ENCODE results near the gene IQGAP2.
"Not testable (repeated sequence)": the region's sequence is repeated elsewhere in the genome, so short reads cannot be mapped to it uniquely, and the experiment has no call there.

The IQGAP2 gene

DNA sequence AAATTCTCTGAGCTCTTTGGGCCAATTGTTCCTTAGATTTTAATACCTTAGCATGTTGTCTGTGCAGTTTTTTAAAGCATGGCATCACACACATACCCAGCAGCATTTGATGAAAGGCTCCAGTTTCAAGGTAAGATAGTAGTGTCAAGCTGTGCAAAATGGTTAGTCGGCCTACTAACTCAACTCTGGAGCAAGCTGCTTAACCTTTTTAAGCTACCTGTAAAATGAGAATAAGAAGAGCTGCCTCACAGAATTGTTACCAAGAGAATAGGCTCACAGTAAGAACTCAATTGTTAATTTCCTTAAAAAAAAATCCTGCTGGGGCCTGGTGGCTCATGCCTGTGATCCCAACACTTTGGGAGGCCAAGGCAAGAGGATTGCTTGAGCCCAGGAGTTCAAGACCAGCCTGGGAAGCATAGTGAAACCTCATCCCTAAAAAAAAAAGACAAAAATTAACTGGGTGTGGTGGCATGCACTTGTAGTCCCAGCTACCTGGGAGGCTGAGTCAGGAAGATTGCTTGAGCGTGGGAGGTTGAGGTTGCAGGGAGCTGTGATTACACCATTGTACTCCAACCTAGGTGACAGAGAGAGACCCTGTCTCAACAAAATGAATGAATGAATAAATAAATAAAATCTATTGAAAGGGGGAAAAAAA, 96.5 kb downstream of the IQGAP2 start:
- DNase-seq (ENCODE audit: low read depth in 2 of 2) = no peak

DNA sequence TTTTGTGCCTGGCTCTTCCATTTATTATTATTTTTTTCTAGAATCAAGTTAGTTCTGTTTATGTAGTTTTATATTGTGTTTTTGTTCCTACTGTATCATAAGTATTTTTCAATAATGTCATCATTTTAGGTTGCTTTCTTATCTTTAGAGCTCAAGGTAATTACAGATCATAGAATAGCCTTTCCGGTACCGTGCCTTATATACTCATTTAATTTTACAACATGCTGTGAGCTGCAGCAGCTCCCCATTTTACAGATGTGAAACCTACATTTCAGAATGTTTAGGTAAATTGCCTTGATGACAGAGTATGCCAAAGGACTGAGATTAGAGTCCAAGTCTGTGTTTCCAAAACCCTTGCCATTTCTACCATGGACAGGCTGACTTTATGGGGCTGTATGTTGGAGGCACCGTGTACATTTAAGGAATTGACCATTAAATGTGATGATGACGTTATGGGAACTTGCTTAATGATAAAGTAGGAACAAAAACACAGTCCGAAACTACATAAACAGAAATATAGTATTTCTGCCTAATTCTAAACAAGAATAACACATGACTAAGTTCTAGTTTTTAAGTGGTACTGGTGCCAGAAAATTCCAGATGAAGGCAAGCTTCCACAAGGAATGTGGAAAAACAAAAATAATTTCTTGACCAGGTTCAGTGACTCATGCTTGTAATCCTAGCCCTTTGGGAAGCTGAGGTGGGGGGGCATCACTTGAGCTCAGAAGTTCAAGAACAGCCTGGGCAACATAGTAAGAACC, 97.7 kb downstream of the IQGAP2 start:
- no peak for DNase-seq (ENCODE audit: low read depth in 2 of 2)

DNA sequence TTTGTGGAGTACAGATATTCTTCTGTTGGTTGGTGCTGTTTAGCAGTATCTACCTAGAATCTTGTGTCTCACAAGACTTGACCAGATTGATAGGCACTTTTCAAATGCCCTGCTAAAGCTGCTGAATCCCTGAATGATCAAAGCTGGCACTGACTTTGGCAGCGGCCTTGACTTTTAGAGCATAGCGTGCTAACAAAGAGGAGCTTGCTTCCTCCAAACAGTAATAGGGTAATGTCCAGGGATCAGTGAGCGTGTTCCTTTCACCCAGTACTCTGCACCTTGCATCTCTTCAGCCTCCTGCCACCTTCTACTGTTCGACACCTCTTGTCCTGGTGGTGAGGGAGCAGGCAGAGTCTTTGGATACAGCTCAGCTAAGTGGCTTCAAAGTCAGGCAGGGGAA, 100.8 kb downstream of the IQGAP2 start:
- no peak for DNase-seq (ENCODE audit: low read depth in 2 of 2)

DNA sequence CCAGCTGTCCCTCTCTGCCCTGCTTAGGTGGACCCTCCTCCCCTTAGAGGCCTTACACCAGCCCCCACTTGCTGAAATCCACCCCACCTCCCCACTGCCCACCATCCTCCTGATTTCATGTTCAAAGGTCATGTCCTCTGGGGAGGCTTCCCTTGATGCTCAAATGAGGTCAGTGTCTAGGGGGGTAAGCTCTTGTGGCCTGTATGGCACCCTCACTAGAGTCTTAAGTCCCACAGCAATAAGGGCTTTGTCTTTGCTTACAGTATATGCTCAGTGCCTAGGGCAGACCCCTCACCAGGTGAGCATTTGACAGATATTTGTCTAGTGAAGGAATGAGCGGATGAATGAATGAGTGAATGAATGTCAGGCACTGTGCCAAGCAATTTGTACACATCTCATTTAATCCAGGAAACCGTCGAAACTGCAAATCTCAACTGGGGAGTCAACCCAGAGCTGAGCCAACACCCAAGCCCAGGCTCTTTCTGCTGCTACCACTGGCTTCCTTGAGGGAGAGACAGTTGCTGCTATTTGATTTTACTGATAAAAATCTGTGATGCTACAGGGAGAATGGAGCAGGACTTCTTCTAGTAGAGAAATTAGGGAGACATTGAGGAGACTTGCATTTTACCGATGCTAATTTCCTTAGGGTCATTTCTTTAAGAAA, 101.9 kb downstream of the IQGAP2 start:
- no peak for DNase-seq (ENCODE audit: low read depth in 2 of 2)

DNA sequence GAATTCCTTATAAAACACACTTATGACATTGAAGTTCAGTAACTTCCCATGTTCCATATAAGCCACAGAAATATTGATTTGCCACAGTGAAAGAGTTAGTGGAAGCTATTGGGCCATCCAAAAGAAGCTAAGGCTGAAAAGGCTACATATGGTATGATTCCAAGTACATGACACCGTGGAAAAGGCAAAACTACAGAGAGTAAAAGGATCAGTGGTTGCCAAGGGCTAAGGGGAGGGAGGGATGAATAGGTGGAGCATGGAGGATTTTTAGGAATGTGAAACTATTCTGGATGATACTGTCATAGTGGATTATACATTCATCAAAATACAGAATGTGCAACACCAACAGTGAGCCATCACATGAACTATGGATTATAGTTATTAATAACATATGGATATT, 110.4 kb downstream of the IQGAP2 start:
- DNase-seq (ENCODE audit: low read depth in 2 of 2) = no peak

DNA sequence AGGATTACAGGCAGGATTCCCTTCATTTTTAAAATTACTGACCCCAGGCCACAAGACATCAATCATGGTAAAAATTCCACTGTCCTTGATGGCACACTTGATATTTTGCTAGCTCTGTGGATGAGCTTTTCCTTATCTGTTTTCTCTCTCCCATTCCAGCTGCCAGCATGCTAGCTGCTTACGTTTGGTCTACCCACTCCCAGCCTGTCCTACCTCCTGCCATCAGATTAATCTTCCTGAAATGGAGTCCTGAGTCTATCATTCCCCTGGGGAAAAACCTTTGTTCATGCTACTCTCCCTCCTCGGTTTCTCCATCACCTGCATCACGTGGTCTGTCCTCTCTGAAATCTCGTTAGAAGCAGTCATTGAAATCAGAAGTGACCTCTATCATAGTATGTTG, 111.2 kb downstream of the IQGAP2 start:
- no peak for DNase-seq (ENCODE audit: low read depth in 2 of 2)

DNA sequence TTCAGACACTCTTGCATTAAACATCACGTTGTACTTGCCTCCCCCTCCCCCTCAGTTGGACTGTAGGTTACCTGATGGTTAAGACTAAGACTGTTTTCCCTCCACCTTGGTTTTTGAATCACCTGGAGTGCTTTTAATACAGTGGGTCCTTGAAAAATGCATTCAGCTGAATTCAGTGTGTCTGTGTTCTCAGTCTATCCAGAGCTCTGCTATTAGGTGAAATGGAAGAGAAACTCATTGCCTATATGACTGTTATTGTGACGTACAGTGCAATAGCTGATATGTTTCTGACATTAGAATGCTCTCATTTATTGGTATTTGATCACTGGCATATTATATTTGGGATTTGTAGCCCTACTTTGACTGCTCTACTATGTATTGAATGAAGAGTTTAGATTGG, 111.6 kb downstream of the IQGAP2 start:
- no peak for DNase-seq (ENCODE audit: low read depth in 2 of 2)

DNA sequence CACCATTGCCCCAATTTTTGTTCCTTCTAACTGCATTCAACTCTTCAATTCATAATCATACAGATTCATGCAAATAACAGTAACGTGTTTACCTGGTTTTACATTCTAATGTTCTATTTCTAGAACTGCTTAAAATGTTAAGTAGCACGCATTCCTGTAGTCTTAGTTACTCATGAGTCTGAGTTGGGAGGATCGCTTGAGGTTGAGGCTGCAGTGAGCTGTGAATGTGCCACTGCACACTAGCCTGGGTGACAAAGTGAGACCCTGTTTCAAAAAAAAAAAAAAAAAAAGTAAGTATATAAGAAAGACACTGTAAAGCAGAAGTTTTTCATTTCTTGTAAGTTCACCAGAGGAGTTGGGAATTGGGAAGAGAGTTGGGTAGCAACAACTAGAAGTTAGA, 114.2 kb downstream of the IQGAP2 start:
- no peak for DNase-seq (ENCODE audit: low read depth in 2 of 2)

DNA sequence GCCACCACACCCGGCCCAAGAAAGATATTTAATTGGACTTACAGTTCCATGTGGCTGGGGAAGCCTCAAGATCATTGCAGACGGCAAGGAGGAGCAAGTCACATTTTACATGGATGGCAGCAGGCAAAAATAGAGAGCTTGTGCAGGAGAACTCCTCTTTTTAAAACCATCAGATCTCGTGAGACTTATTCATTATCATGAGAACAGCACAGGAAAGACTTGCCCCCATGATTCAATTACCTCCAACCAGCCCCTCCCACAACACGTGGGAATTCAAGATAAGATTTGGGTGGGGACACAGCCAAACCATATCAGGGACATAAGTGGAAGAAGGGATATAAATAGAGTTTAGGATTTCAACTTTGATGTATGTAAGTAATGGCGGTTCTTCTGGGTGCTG, 115.2 kb downstream of the IQGAP2 start:
- not testable (repeated sequence) for DNase-seq (ENCODE audit: low read depth in 2 of 2)

DNA sequence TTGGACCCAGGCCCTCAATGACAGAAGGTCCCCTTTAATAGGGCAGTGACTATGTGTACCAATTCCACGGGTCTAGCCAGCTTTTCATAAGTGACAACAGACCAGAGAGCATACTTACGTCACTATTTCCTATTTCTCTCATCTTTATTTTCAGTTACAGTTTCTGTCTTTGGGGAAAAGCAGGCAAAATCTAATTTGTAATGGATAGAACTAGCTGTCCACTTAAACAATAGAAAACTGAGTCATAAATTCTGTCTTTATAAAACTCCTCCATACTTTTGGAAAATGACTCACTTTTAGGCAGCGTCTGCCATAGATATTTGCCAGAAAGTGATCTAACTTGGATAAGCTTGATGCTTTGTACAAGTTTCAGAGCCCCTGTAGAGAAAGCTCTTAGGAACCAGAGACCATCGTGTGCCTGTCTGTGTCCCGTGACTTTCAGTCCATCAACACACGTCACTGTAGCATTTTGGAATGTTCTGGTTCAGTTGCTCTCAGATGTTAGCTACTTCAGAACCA, 118.2 kb downstream of the IQGAP2 start:
- DNase-seq (ENCODE audit: low read depth in 2 of 2) = no peak

DNA sequence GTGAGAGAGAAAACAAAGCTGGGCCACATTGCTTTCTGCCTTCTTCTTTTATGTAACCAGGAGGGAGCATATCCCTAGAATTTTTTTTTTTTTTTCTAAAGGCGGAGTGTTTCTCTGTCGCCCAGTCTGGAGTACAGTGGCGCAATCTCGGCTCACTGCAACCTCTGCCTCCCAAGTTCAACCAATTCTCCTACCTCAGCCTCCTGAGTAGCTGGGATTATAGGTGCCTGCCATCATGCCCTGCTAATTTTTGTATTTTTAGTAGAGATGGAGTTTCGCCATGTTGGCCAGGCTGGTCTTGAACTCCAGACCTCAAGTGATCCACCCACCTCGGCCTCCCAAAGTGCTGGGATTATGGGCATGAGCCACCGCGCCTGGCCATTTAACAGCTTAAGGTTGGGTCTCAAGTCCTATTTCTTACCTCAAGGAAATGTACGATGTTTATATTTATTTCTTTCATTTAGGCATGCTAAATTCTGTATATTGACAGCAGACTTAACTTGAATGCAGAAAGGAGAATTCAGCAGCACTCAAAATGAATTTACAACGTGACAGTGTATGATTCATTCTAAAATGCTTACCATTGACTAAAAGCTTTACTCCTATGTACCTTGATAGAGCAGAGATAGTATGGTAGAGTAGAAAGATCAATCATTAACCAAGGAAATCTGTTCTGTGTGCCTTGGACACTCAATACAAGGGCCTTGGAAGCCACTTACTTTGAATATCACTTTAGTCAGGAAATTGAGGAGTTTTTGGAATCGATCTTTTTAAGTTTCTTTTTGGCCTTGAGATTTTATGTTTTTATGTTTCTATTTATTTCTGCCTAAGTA, 119.2 kb downstream of the IQGAP2 start:
- DNase-seq (ENCODE audit: low read depth in 2 of 2) = no peak

DNA sequence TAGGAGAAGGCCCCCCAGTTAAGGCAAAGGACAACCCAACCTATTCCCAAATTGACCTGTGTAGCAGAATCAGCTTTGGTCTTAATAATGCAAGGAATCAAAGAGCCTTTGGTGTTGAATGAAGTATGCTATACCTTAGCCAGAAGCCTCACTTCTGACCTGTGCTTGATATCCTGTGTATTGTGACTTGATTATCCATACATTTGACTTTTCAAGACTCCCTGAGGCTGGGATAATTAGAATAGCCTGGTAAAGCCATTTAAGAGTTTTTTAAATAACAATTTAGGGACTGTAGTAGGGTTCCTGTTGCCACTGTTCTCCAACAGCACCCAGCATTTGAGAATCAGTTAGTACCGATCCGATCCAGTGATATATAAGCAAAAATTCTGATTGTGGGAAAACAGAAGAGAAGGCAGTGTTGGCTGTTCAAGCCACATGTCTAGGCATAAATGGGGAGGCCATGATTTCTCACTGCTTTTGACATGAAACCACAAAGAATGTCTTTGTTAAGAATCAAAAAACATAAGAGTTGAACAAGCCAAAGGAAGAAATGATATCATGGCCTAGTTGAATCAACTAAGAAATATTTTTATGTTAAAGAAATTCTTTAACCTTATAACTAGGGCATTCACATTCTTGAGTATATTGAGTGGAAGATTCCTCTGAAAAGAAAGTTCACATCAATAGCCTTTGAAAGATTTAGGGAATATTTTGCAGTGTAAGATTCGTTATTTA, 121.2 kb downstream of the IQGAP2 start:
- no peak for DNase-seq (ENCODE audit: low read depth in 2 of 2)

DNA sequence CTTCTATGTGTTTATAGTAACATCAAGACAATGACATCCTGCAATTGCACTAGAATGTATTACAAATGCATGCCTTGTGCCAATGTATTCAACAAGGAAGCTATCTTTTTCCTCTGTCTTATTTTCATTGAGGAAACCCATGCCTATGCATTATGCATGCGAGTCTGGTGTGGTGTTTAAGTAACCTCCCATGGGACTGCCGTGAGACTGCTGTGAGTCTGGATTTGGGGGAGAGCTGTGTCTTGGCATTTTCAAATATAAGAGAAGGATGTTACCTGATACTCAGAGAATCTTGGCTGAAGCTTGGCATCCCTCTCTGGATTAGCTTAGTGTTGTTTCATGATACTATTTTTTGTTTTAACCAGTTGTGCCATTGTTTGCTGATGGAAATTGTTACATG, 121.8 kb downstream of the IQGAP2 start:
- no peak for DNase-seq (ENCODE audit: low read depth in 2 of 2)

DNA sequence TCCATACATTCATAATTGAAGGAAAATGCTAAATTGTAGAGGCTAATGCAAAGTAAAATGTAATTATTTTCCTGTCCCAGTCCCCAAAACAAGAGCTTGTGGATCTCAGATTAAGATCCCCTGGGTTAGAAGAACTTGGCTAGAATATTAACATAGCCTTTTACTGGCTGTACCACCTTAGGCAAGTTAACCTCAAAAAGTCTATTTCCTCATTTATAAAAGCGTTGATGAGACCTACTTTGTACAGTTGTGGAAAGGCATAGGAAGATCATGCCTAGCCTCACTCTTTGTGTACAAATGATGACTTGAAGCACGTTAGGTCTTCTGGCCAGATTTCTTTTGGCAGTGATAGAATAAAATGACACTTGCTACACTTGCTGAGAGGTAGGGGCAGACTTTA, 122.9 kb downstream of the IQGAP2 start:
- no peak for DNase-seq (ENCODE audit: low read depth in 2 of 2)

DNA sequence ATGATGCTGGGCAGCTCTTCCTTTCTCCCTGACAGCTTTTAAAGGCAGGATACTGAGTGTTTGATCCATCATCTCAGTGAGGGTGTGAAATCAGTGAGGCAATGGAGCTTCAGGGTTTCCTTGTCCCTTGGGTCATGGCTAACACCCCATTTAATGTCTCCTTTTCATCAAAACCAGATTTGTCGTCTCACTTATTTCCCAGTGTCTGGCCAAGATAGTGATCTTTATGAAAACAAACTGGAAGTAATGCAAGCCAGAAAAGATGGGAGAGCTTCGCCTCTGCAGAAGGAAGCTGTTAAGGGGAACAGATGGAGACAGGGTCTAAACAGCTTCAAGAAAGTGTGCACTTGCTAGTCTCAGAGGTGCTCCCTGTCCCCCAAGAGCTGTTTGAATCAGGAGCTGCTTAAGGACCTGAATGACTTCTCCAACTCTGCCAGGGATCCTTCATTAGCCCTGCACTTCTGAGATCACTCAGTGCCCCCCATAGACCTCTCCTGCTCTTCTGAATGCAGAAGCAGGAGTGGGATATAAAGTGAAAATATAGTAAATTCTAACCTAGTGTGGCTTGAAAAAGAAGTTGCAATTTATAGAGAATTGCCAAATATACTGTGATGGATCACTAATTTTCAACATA, 124.0 kb downstream of the IQGAP2 start:
- DNase-seq (ENCODE audit: low read depth in 2 of 2) = no peak

DNA sequence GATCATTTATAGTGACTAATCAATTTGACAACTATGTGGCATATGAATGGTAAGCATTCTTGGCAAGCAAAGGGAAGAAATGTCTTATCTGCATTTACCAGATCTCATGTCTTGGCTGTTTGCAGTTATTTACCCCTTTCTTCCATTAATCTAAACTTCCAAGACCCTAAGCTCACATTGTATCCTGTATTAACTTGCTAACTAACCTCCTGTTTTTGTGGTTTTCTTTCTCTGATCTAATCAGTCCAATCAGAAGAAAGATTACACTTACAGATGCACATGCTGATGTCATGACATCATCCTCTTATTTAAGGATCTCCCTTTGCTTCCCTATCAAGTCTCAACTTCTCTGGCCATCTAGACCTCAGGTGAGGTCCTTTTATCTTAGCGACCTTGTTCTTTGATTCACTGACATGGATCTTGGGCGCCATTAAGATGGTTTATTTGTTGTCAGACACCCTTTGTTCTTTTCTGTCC, 124.6 kb downstream of the IQGAP2 start:
- no peak for DNase-seq (ENCODE audit: low read depth in 2 of 2)

DNA sequence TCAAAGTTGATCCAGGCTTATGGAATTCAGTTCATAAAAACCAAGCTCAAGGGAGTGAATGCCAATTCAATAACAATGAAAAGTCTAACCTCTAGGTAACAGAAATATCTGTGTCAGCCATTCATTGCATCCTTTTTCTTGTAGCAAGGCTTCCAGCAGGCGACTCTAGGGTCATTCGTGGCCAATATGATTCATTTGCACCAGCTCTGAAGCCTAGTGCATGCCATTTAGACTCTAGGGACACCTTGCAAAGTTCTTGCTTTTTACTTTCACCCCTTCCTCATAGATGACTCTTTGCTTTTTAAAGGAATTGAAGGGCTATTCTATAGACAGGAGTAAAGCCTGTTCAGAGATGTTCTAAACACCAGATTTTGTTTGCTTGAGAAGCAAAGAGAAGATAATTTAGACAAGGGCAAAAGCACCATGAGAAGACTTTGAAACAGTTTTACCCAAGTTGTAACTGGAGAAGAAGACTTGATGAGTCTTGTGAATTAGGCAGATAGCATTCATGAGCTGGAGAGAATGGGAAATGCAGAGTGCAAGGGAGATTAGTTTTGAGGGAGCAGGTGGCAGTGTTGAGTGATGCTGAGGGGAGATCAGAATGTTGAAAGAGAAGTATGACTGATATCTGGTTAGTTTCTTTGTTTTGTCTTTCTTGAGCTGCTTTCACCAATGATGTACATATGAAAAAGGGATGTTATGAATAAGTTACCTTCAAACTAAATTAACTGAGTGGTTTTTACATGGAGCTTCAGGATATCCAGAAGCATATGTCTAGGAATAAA, 125.7 kb downstream of the IQGAP2 start:
- DNase-seq (ENCODE audit: low read depth in 2 of 2) = no peak

DNA sequence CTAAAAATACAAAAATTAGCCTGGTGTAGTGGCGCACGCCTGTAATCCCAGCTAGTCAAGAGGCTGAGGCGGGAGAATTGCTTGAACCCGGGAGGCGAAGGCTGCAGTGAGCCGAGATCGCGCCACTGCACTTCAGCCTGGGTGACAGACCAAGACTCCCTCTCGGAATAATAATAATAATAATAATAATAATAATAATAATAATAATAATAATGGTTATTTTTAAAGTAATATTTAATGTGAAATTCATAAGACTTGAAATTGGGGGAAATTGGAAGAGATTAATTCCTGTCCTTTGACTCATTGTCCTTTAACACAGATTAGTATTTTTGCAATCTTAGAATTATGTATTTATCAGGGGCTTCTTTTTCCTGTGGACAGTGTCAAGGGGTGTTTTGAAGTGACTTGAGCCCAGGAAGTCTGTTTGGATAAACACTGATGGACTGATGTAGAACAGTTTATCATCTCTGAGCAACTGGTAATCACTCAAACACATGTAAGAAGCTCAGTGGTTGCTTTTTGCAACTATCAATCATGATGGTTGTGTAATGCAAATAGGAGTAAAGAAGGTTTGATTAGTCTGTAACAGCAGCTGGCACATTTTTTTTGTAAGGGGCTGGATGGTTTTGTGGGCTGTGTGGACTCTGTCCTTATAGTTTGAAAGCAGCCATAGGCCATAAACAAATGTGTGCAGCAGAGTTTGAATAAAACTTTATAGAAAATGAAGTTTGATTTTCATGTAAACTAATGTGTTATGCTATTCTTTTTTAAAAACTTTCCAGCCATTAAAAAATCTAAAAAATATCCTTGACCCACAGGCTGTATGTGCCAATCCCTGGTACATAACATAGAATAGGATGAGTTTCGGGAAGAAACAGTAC, 126.6 kb downstream of the IQGAP2 start:
- DNase-seq (ENCODE audit: low read depth in 2 of 2) = no peak

DNA sequence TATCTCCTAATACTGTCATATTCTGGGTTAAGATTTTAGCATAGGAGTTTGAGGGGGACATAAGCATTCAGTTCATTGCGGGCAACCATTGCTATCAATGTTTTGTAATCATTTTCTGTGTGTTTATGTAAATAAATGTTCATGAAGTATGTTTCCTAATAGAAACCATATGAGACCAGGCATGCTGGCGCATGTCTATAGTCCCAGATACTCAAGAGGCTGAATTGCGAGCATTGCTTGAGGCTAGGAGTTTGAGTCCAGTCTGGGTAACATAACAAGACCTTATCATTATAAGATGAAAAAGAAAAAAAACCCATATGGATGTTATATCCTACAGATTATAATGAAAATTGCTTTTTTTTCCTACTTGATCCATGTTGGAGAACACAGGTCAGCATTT, 129.0 kb downstream of the IQGAP2 start:
- no peak for DNase-seq (ENCODE audit: low read depth in 2 of 2)
